Measurements from ENCODE around the gene PARD6G.
A peak's percentile ranks its signal among the peaks of the same experiment; 100 is the strongest.

Gene PARD6G

GRCh38 chr18:80204142-80204541, 43.2 kb downstream of the PARD6G start:
- H3K27ac ChIP-seq: no peak overlapping the region
- no peak for TF ChIP-seq Cebpa-rat (IDR thresholded peaks at IDR 0.05)
- H3K27me3 ChIP-seq: no peaks in the 10 kb centered on the region
- H3K9ac ChIP-seq: no peak overlapping the region
- no peak overlapping the region for H3K4me3 ChIP-seq
- no peaks in the 10 kb centered on the region for H3K36me3 ChIP-seq
- H4K20me1 ChIP-seq: no peaks in the 10 kb centered on the region; a peak in 1 of 22 replicates
- peaks cover 0 to 21% (median 17%) of the 10 kb centered on the region in 10 experiments; a peak in 13 of 20 replicates for H3K4me1 ChIP-seq
- no peak overlapping the region for H3K4me2 ChIP-seq
- no peaks in the 10 kb centered on the region for H3K9me3 ChIP-seq (replicated peaks in 1 of 11)

- Histone ChIP-seq H3K9ac (no peak overlapping the region), H3K4me2 (no peak overlapping the region), H3K36me3 (no peaks in the 10 kb centered on the region), H3K4me1 (peaks cover 0 to 21% (median 17%) of the 10 kb centered on the region in 10 experiments; a peak in 13 of 20 replicates), H3K27ac (no peak overlapping the region), H3K4me3 (no peak overlapping the region), H3K9me3 (replicated peaks in 1 of 11) (no peaks in the 10 kb centered on the region), H3K27me3 (no peaks in the 10 kb centered on the region), H4K20me1 (no peaks in the 10 kb centered on the region; a peak in 1 of 22 replicates)
- TF ChIP-seq Cebpa-rat (IDR thresholded peaks at IDR 0.05): no peak
These were observed 44.1 kb downstream of the PARD6G start for GRCh38 chr18:80203249-80203648.

GRCh38 chr18:80202264-80202998, 44.9 kb downstream of the PARD6G start:
- no peak for TF ChIP-seq Cebpa-rat (IDR thresholded peaks at IDR 0.05)
- H3K27ac ChIP-seq: no peak overlapping the region
- no peaks in the 10 kb centered on the region for H3K9me3 ChIP-seq (replicated peaks in 1 of 11)
- no peak overlapping the region for H3K4me2 ChIP-seq
- no peaks in the 10 kb centered on the region for H3K27me3 ChIP-seq
- H3K4me3 ChIP-seq: no peak overlapping the region
- peaks cover 5 to 21% (median 17%) of the 10 kb centered on the region in 10 experiments; a peak in 17 of 20 replicates for H3K4me1 ChIP-seq
- no peaks in the 10 kb centered on the region; a peak in 1 of 22 replicates for H4K20me1 ChIP-seq
- no peak overlapping the region for H3K9ac ChIP-seq
- H3K36me3 ChIP-seq: no peaks in the 10 kb centered on the region

GRCh38 chr18:80201739-80202138, 45.6 kb downstream of the PARD6G start:
- Histone ChIP-seq H3K36me3 (no peaks in the 10 kb centered on the region), H3K4me2 (peak overlapping the region in 7 of 11 experiments; percentile 7 to 45 (median 28); a peak in 8 of 22 replicates), H3K27me3 (no peaks in the 10 kb centered on the region), H4K20me1 (no peaks in the 10 kb centered on the region; a peak in 1 of 22 replicates), H3K9me3 (replicated peaks in 1 of 11) (no peaks in the 10 kb centered on the region), H3K9ac (peak overlapping the region in 1 of 11 experiments; percentile 33; a peak in 1 of 22 replicates), H3K4me1 (peaks cover 7 to 21% (median 17%) of the 10 kb centered on the region in 10 experiments; a peak in 17 of 20 replicates), H3K27ac (no peak overlapping the region), H3K4me3 (no peak overlapping the region)
- no peak for TF ChIP-seq Cebpa-rat (IDR thresholded peaks at IDR 0.05)

GRCh38 chr18:80200932-80201672, 46.2 kb downstream of the PARD6G start:
- TF ChIP-seq Cebpa-rat (IDR thresholded peaks at IDR 0.05): no peak
- no peaks in the 10 kb centered on the region; a peak in 1 of 22 replicates for H4K20me1 ChIP-seq
- peak overlapping the region in 7 of 11 experiments; percentile 7 to 45 (median 28); a peak in 9 of 22 replicates for H3K4me2 ChIP-seq
- no peaks in the 10 kb centered on the region for H3K36me3 ChIP-seq
- no peak overlapping the region for H3K27ac ChIP-seq
- no peaks in the 10 kb centered on the region for H3K27me3 ChIP-seq
- peak overlapping the region in 1 of 11 experiments; percentile 33; a peak in 1 of 22 replicates for H3K9ac ChIP-seq
- H3K9me3 ChIP-seq (replicated peaks in 1 of 11): no peaks in the 10 kb centered on the region
- H3K4me3 ChIP-seq: no peak overlapping the region
- H3K4me1 ChIP-seq: peaks cover 7 to 21% (median 17%) of the 10 kb centered on the region in 10 experiments; a peak in 17 of 20 replicates

GRCh38 chr18:80200171-80200931, 47.0 kb downstream of the PARD6G start:
- Histone ChIP-seq H3K27me3 (no peaks in the 10 kb centered on the region), H3K4me1 (peaks cover 7 to 21% (median 17%) of the 10 kb centered on the region in 10 experiments; a peak in 17 of 20 replicates), H3K4me2 (peak overlapping the region in 4 of 11 experiments; percentile 7 to 45 (median 35); a peak in 4 of 22 replicates), H3K9me3 (replicated peaks in 1 of 11) (no peaks in the 10 kb centered on the region), H3K9ac (0 out of 22 replicates have a peak overlapping the region, but pooled peaks of 1 of the 11 experiments have one; percentile 33), H3K36me3 (no peaks in the 10 kb centered on the region), H3K27ac (no peak overlapping the region), H3K4me3 (no peak overlapping the region), H4K20me1 (no peaks in the 10 kb centered on the region; a peak in 1 of 22 replicates)
- no peak for TF ChIP-seq Cebpa-rat (IDR thresholded peaks at IDR 0.05)

GRCh38 chr18:80198994-80199748, 48.1 kb downstream of the PARD6G start:
- Histone ChIP-seq H3K27me3 (no peaks in the 10 kb centered on the region), H3K27ac (no peak overlapping the region), H3K4me1 (peaks cover 15 to 30% (median 26%) of the 10 kb centered on the region in 10 experiments), H3K9ac (no peak overlapping the region), H3K36me3 (no peaks in the 10 kb centered on the region), H3K4me2 (no peak overlapping the region), H3K4me3 (no peak overlapping the region), H4K20me1 (no peaks in the 10 kb centered on the region; a peak in 1 of 22 replicates), H3K9me3 (replicated peaks in 1 of 11) (no peaks in the 10 kb centered on the region)
- no peak for TF ChIP-seq Cebpa-rat (IDR thresholded peaks at IDR 0.05)

- H3K9me3 ChIP-seq (replicated peaks in 1 of 11): no peaks in the 10 kb centered on the region
- no peaks in the 10 kb centered on the region for H3K27me3 ChIP-seq
- H3K4me1 ChIP-seq: peaks cover 22 to 30% (median 27%) of the 10 kb centered on the region in 10 experiments
- no peak overlapping the region for H3K4me3 ChIP-seq
- no peak overlapping the region for H3K4me2 ChIP-seq
- H3K27ac ChIP-seq: no peak overlapping the region
- H3K36me3 ChIP-seq: no peaks in the 10 kb centered on the region
- no peak for TF ChIP-seq Cebpa-rat (IDR thresholded peaks at IDR 0.05)
- no peaks in the 10 kb centered on the region; a peak in 1 of 22 replicates for H4K20me1 ChIP-seq
- H3K9ac ChIP-seq: no peak overlapping the region
These were observed 48.9 kb downstream of the PARD6G start for GRCh38 chr18:80198391-80198790.

All from BLaER1 treated with 17β-estradiol and CSF1 and Interleukin-3, amounts not matched to agents 10 nM and 100 nM (cell line).